Pancreas (tissue), 10 donors: ENCODE results near the gene B3GALT4. TPM values are rescaled to one million over a fixed set of nuclear protein-coding genes. Genes with fewer than 3 reads are reported as not detected.

Experiments used
- ATAC-seq, 4 donors: fragments of 200-7000 bp; cut with Tn5 transposase; one replicate each; pipeline versions ENCODE4 v1.8.0 to v1.9.1; 2020; ENCODE audit warnings: mild to moderate bottlenecking in 4 of 4, moderate library complexity in 4 of 4
- DNase-seq, 6 donors: peaks; one replicate each; pipeline ENCODE4 v3.0.0-alpha.2; 2020
- FAIRE-seq: peaks from 2 replicates; lab custom pipeline; 2012; peaks lifted over from hg19 to GRCh38; lab: Jason Lieb, UNC
- H3K27ac ChIP-seq, 4 donors: fragments of 200-600 bp; sonication (generic); 1 replicate in 3 of 4; 2 replicates in 1 of 4; pipeline versions ENCODE4 v1.5.0 to v1.8.0; 2020
- H3K27me3 ChIP-seq, 4 donors: fragments of 200-600 bp; one replicate each; pipeline ENCODE4 v1.8.0; 2021
- H3K36me3 ChIP-seq, 3 donors: fragments of 200-600 bp; sonication (generic) in 1 of 3; one replicate each; pipeline versions ENCODE4 v1.5.0 to v1.8.0; 2020 to 2021
- H3K4me1 ChIP-seq, 3 donors: fragments of 200-600 bp; one replicate each; pipeline ENCODE4 v1.8.0; 2021
- H3K4me3 ChIP-seq, 4 donors: fragments of 200-600 bp; sonication (generic) in 2 of 4; one replicate each; pipeline versions ENCODE4 v1.5.0 to v1.8.0; 2020 to 2021
- H3K9me3 ChIP-seq, 4 donors: fragments of 200-600 bp; one replicate each; pipeline ENCODE4 v1.8.0; 2021
- WGBS, 2 donors: extraction: QIAGEN DNeasy Blood & Tissue Kit; methylation state at CpG; one replicate each; pipeline ENCODE4 v1.1.7; 2013; 5-methylcytosine and 5-hydroxymethylcytosine counted together
- intact Hi-C, 3 donors: fragments of 100-400 bp; cut with DNase I; formaldehyde crosslinking; loops; one replicate each; pipeline versions ENCODE4 v1.11.1 to v1.14.2; 2022
- polyA plus RNA-seq, 2 donors: library from polyadenylated mRNA; stranded (reverse); fragments of 200-250 nt; gene quantifications; one replicate each; pipeline ENCODE4 v1.2.3, GENCODE V29; 2013
- total RNA-seq, 6 donors: library from RNA; stranded (reverse); fragmentation: NEBNext Ultra II Directional in 4 of 6; extraction: Animal tissue kit (Norgen Biotek cat#: 25700) in 4 of 6; gene quantifications; one replicate each; pipeline versions ENCODE4 v1.2.1 to v1.2.4, GENCODE V29; 2021 to 2023
- TF ChIP-seq, protein P1 (sequence below), 4 donors: fragments of 200-600 bp; sonication (generic) in 3 of 4; IDR thresholded peaks; one replicate each; pipeline versions ENCODE4 v1.5.0 to v1.8.0; 2021; ENCODE audit warnings: antibody characterized with exemption in 4 of 4
- donor health status: healthy with polysubstance abuse.
- donor health status: DM: no; HTN: no; CAD: no; lungs with moderate emphysema.
- donor health status: DM: no; HTN: no; CAD: no.
- donor health status: control.
- donor health status: control.
- donor health status: Bipolar disorder and iron deficiency.
- donor health status: DM: yes; HTN: yes; CAD: no.
- donor health status: DM: no; HTN: no; CAD: no.
- donor health status: DM: no; HTN: no; CAD: no.
- donor health status: DM: yes; HTN: yes; CAD: no.

B3GALT4 gene
- total and polyA plus RNA-seq, 8 donors: 2.1 to 8.7 (median 2.9) TPM

DNA sequence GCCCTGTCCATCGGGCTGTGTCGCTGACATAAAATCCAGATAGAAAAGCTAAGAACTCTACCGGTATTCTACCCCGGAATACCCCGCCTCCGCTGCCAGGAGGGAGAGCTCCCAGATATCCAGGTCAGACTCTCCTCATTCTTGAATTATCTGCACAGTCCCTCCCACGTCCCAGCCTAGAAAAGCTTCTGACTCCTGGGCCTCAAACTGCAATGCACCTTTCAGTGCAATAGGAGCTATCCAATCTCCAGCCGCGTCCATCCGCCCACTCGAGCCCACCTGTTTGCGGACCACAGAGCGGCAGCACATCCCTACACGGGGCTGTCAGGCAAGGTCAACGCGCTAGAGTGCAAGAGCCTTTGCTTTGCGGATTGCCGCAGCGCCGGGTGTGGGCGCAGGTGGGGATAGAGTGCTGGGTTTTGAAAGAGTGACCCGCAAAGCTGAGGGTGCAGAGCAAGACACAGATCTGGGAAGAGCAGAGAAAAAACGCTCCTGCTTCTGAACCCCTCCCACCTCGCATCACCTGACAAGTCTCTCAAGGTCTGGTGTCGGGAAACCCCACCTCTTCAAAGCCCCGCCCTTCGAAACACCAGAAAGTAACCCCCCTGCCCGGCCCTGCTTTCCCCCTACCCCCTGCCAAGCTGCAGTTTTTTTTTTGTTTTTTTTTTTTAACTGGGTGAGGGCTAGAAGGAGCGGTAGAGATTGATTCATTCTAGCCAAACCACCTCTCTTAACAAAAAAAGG, 35.6 kb downstream of the B3GALT4 start:
- 1 to 3% methylated on average over 29 of the region's 29 CpGs for WGBS, 2 donors
- Histone ChIP-seq H3K4me3 (peak overlapping the region; percentile 65 to 89 (median 82)), H3K27me3 (no peaks in the 10 kb centered on the region), H3K4me1 (peaks cover 6 to 32% (median 10%) of the 10 kb centered on the region in 3 donors), H3K9me3 (no peaks in the 10 kb centered on the region), H3K36me3 (no peaks in the 10 kb centered on the region), H3K27ac (peak overlapping the region; percentile 80 to 97 (median 92))
- FAIRE-seq (no peak), DNase-seq (peak; percentile 74 to 92 (median 80)), ATAC-seq (peak; percentile 57 to 75 (median 70))
- intact Hi-C loops: no loop called here
- TF ChIP-seq, protein P1, sequence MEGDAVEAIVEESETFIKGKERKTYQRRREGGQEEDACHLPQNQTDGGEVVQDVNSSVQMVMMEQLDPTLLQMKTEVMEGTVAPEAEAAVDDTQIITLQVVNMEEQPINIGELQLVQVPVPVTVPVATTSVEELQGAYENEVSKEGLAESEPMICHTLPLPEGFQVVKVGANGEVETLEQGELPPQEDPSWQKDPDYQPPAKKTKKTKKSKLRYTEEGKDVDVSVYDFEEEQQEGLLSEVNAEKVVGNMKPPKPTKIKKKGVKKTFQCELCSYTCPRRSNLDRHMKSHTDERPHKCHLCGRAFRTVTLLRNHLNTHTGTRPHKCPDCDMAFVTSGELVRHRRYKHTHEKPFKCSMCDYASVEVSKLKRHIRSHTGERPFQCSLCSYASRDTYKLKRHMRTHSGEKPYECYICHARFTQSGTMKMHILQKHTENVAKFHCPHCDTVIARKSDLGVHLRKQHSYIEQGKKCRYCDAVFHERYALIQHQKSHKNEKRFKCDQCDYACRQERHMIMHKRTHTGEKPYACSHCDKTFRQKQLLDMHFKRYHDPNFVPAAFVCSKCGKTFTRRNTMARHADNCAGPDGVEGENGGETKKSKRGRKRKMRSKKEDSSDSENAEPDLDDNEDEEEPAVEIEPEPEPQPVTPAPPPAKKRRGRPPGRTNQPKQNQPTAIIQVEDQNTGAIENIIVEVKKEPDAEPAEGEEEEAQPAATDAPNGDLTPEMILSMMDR (IDR thresholded peaks at IDR 0.05): no peak

DNA sequence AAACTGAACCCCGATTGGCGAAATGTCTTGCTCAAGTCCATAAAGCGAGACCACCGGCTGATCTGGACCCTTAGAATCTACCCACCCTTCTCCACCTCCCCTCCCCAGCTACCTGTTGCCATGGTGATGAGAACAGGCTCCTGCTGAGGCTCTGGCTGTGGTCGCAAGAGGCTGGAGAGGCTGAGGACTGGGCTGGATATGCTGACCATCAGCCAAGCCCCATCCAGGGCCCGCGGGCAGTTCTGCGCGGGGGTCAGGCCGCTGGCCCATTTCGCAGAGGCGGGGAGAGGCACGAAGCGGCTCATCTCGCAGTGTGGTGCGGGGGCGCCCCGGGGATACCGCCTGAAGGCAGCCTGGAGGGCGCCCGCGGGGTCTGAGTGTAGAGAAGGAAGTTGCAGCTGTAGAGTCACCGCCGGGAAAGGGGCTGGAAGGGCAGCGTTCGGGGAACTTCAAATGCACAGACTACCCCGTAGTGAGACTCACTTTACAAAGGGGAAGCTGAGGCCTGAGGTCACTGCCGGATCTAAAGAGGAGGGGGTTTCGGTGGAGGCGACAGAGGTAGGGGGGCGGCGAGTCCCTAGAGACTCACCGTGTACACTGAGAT, 36.3 kb downstream of the B3GALT4 start:
- H3K4me1 ChIP-seq: peaks cover 6 to 32% (median 10%) of the 10 kb centered on the region in 3 donors
- TF ChIP-seq, protein P1 (IDR thresholded peaks at IDR 0.05): no peak
- peak; percentile 46 to 86 (median 56) for DNase-seq

DNA sequence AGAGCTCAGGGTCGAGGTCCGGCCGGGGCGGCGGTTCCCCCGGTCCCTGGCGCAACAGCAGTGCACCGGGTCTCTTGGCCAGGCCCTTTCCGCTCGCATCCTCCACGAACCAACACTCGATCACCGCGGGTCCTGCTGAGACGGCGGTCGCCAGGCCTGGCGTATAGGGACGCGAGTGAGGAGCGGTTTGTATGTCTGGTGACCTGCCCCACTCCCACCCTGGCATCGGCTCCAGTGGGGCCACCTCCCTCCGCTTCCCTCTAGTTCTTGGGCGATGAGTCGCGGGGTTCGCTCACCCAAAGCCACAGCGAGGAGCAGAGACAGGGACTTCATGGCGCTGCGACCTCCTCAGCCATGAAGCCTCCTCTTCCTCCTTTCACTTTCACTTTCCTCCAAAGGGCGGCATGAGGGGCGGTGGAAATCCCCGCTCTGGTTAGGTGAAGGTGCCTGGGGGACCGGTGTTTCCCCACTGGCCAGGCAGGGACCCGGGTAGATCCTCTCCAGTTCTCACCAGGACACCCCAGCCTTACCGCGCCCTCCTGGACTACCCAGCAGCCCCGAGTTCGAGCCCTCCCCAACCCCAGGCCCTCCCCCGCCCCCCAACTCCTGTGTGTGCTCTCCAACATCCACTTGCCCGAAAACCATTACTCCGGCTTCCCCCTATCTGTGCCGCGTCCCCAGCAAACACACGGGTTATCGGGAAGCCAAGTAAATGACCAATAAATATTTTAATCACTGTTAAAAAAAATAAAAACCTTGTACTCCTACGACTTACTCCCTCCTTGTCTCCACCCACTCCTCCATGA, 37.0 kb downstream of the B3GALT4 start, which contains the start of gene TAPBP:
TSS of gene TAPBP (minus strand) at position 370 of the 806 bp plus-strand sequence. CDS start at position 333, 37 bp downstream.
- peak; percentile 14 to 52 (median 36) for ATAC-seq
- Histone ChIP-seq H3K36me3 (no peaks in the 10 kb centered on the region), H3K4me3 (peak within 1 kb of the TSS; percentile 65 to 89 (median 82)), H3K27me3 (no peaks in the 10 kb centered on the region), H3K9me3 (no peaks in the 10 kb centered on the region), H3K27ac (peak within 1 kb of the TSS; percentile 80 to 97 (median 92)), H3K4me1 (peaks cover 6 to 38% (median 10%) of the 10 kb centered on the region in 3 donors)
- TF ChIP-seq, protein P1 (IDR thresholded peaks at IDR 0.05): no peak
- intact Hi-C loops: no loop called here
- DNase-seq: peak; percentile 54 to 84 (median 67)
- FAIRE-seq: no peak
- WGBS, 2 donors: 0% methylated on average over 33 to 47 of the region's 47 CpGs

More for the DNA sequence above, 36.3 kb downstream of the B3GALT4 start:
- 1% methylated on average over 33 of the region's 33 CpGs for WGBS, 2 donors
- Histone ChIP-seq H3K36me3 (no peaks in the 10 kb centered on the region), H3K9me3 (no peaks in the 10 kb centered on the region), H3K4me3 (peak overlapping the region; percentile 65 to 89 (median 82)), H3K27me3 (no peaks in the 10 kb centered on the region), H3K27ac (peak overlapping the region; percentile 80 to 97 (median 92))
- FAIRE-seq (no peak), ATAC-seq (peak; percentile 1 to 14 (median 7))
- intact Hi-C loops: no loop called here

DNA sequence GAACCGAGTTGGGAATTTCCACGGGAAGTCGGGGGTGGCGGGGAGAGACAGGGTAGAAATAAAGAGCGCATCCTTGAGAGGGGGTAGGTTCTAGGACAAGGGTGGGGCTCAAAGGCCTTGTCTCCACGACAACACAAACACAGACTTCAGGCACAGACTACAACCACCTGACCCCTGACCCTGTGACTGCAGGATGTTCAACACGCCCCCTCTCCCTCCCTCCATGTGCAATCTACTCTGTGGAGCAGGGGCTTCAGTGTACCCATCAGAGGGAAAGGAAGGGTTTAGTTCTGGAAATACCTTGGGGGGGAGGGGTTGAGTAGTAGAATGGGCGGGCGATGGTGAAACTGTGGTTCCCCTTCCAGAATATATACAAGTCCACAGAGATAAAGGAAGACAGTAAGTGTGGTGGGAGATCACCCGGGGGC, 37.6 kb downstream of the B3GALT4 start:
- Histone ChIP-seq H3K27ac (peak overlapping the region; percentile 80 to 97 (median 92)), H3K4me1 (peaks cover 6 to 39% (median 10%) of the 10 kb centered on the region in 3 donors), H3K27me3 (no peaks in the 10 kb centered on the region), H3K9me3 (no peaks in the 10 kb centered on the region), H3K36me3 (peaks cover 0 to 4% (median 0%) of the 10 kb centered on the region in 3 donors), H3K4me3 (peak overlapping the region in 3 of 4 donors; percentile 65 to 89 (median 82))
- WGBS, 2 donors: 5 to 9% methylated on average over 10 of the region's 10 CpGs
- peak; percentile 2 to 11 (median 4) for ATAC-seq
- intact Hi-C loops: no loop called here
- TF ChIP-seq, protein P1 (IDR thresholded peaks at IDR 0.05): no peak
- peak in 4 of 6 donors; percentile 48 to 72 (median 52) for DNase-seq
- no peak for FAIRE-seq
